ENCODE measurements around the gene F11R. TPM values are rescaled to one million over a fixed set of nuclear protein-coding genes. Genes with fewer than 3 reads are reported as not detected.
"Not testable (repeated sequence)": the region's sequence is repeated elsewhere in the genome, so short reads cannot be mapped to it uniquely, and the experiment has no call there.

The F11R gene
- total RNA-seq, 3 donors from 2014 or later, result 84.0 to 222 (median 157) TPM

- TF ChIP-seq CTCF (IDR thresholded peaks at IDR 0.05), result no peak
- ATAC-seq (no peak), DNase-seq (no peak)
- no peaks in the 10 kb centered on the region for H3K9me3 ChIP-seq
- H3K4me3 ChIP-seq, result no peak overlapping the region
- no peaks in the 10 kb centered on the region for H3K4me1 ChIP-seq (ENCODE audit: low read depth)
- intact Hi-C loops (cut with DNase I, micrococcal nuclease), result loop anchor here in 1 of 2 donors (5.0 kb wide), 1 partner anchor 118 kb away; no protein-coding TSS in a partner anchor
- H3K36me3 ChIP-seq (ENCODE audit: low read depth), result no peaks in the 10 kb centered on the region
Observed at GRCh38 chr1:160950657-160951056, 70.3 kb downstream of the F11R start.

- DNase-seq (no peak), ATAC-seq (no peak)
- no peak overlapping the region for H3K4me3 ChIP-seq
- intact Hi-C loops (cut with DNase I, micrococcal nuclease), result loop anchor here in 1 of 2 donors (5.0 kb wide), 1 partner anchor 118 kb away; no protein-coding TSS in a partner anchor
- no peaks in the 10 kb centered on the region for H3K4me1 ChIP-seq (ENCODE audit: low read depth)
- no peak for TF ChIP-seq CTCF (IDR thresholded peaks at IDR 0.05)
- H3K9me3 ChIP-seq, result no peaks in the 10 kb centered on the region
- H3K36me3 ChIP-seq (ENCODE audit: low read depth), result no peaks in the 10 kb centered on the region
Observed at GRCh38 chr1:160949881-160950280, 71.1 kb downstream of the F11R start.

GRCh38 chr1:160949216-160949880 lies 71.6 kb downstream of the F11R start:
- H3K4me3 ChIP-seq; ATAC-seq; H3K9me3 ChIP-seq; H3K36me3 ChIP-seq (ENCODE audit: low read depth); intact Hi-C loops (cut with DNase I, micrococcal nuclease); H3K4me1 ChIP-seq (ENCODE audit: low read depth); DNase-seq: not testable (repeated sequence)

GRCh38 chr1:160947174-160947759 lies 73.7 kb downstream of the F11R start:
- H3K9me3 ChIP-seq; intact Hi-C loops (cut with DNase I, micrococcal nuclease); ATAC-seq; DNase-seq; H3K36me3 ChIP-seq (ENCODE audit: low read depth); H3K4me3 ChIP-seq; H3K4me1 ChIP-seq (ENCODE audit: low read depth): not testable (repeated sequence)

GRCh38 chr1:160945881-160946280 lies 75.1 kb downstream of the F11R start:
- H3K4me1 ChIP-seq (ENCODE audit: low read depth); H3K4me3 ChIP-seq; H3K36me3 ChIP-seq (ENCODE audit: low read depth); intact Hi-C loops (cut with DNase I, micrococcal nuclease); DNase-seq; H3K9me3 ChIP-seq; ATAC-seq: not testable (repeated sequence)

Other genes starting within 250 kb of the F11R start
- 1 to 10 TPM; 1.3 to 2.5 (median 2.3) TPM for gene LY9, start 225.0 kb downstream of the F11R start, total RNA-seq
- 1 to 10 TPM in 2 of 3 donors, under 1 TPM in 1; 0.96 to 1.4 (median 1.2) TPM for gene CD244, start 158.3 kb downstream of the F11R start, total RNA-seq
- gene ITLN1, start 136.0 kb downstream of the F11R start, total RNA-seq, result 100 to 1,000 TPM; 103 to 254 (median 221) TPM
- not detected for gene ITLN2, start 66.3 kb downstream of the F11R start, total RNA-seq
- 100 to 1,000 TPM in 1 of 3 donors, 10 to 100 TPM in 2; 48.9 to 105 (median 80.1) TPM for gene TSTD1, start 17.8 kb upstream of the F11R start, total RNA-seq
- 10 to 100 TPM; 66.8 to 80.5 (median 71.7) TPM for gene USF1, start 24.8 kb upstream of the F11R start, total RNA-seq
- gene ARHGAP30, start 48.7 kb upstream of the F11R start, total RNA-seq, result 1 to 10 TPM; 3.8 to 9.0 (median 8.1) TPM
- gene NECTIN4, start 68.4 kb upstream of the F11R start, total RNA-seq, result 1 to 10 TPM; 1.6 to 5.4 (median 4.6) TPM
- gene KLHDC9, start 77.2 kb upstream of the F11R start, total RNA-seq, result 10 to 100 TPM in 1 of 3 donors, 1 to 10 TPM in 2; 9.5 to 10.7 (median 9.7) TPM
- gene PFDN2, start 96.9 kb upstream of the F11R start, total RNA-seq, result 10 to 100 TPM; 20.7 to 40.2 (median 29.4) TPM
- 10 to 100 TPM; 56.7 to 79.7 (median 62.8) TPM for gene NIT1, start 97.0 kb upstream of the F11R start, total RNA-seq
- gene DEDD, start 111.5 kb upstream of the F11R start, total RNA-seq, result 10 to 100 TPM; 33.3 to 43.0 (median 37.2) TPM
- 100 to 1,000 TPM in 1 of 3 donors, 10 to 100 TPM in 2; 88.6 to 114 (median 90.6) TPM for gene UFC1, start 132.8 kb upstream of the F11R start, total RNA-seq
- 10 to 100 TPM; 20.1 to 35.4 (median 29.5) TPM for gene USP21, start 138.3 kb upstream of the F11R start, total RNA-seq
- gene PPOX, start 145.3 kb upstream of the F11R start, total RNA-seq, result 10 to 100 TPM; 15.0 to 21.9 (median 16.3) TPM
- 10 to 100 TPM; 25.1 to 35.9 (median 33.3) TPM for gene B4GALT3, start 156.4 kb upstream of the F11R start, total RNA-seq
- 1 to 10 TPM in 2 of 3 donors, under 1 TPM in 1; 0.96 to 7.2 (median 3.8) TPM for gene ADAMTS4, start 177.9 kb upstream of the F11R start, total RNA-seq
- 100 to 1,000 TPM; 119 to 159 (median 154) TPM for gene NDUFS2, start 181.2 kb upstream of the F11R start, total RNA-seq
- 10 to 100 TPM in 2 of 3 donors, 1 to 10 TPM in 1; 5.8 to 43.9 (median 27.1) TPM for gene FCER1G, start 194.1 kb upstream of the F11R start, total RNA-seq
- not detected for gene APOA2, start 202.5 kb upstream of the F11R start, total RNA-seq
- gene TOMM40L, start 204.9 kb upstream of the F11R start, total RNA-seq, result 10 to 100 TPM; 17.2 to 24.5 (median 23.5) TPM
- gene NR1I3, start 217.1 kb upstream of the F11R start, total RNA-seq, result not detected
- 10 to 100 TPM in 1 of 3 donors, 1 to 10 TPM in 1, under 1 TPM in 1; 0.41 to 12.2 (median 1.6) TPM for gene PCP4L1, start 237.6 kb upstream of the F11R start, total RNA-seq